Spleen (tissue), 11 donors: ENCODE measurements around the gene SLC1A4. TPM values are rescaled to one million over a fixed set of nuclear protein-coding genes. Genes with fewer than 3 reads are reported as not detected.
A peak's percentile ranks its signal among the peaks of the same experiment; 100 is the strongest.

ENCODE experiments used
- DNase-seq: peaks from one replicate; pipeline ENCODE4 v3.0.0-alpha.2; 2020
- H3K27ac ChIP-seq, 8 donors: fragments of 200-600 bp; sonication (generic) in 7 of 8; 1 replicate in 4 of 8; 2 replicates in 4 of 8; pipeline versions ENCODE4 v1.5.0 to v1.8.0; 2016 to 2021; ENCODE audit warnings: inconsistent platforms in 4 of 8, mild to moderate bottlenecking in 4 of 8, moderate library complexity in 1 of 8
- H3K27me3 ChIP-seq, 7 donors: fragments of 200-600 bp; sonication (generic) in 6 of 7; replicated peaks in 1 of 7; 1 replicate in 4 of 7; 2 replicates in 3 of 7; pipeline versions ENCODE4 v1.5.0 to v1.8.0; 2016 to 2021; ENCODE audit warnings: inconsistent platforms in 3 of 7, mild to moderate bottlenecking in 1 of 7
- H3K36me3 ChIP-seq, 6 donors: fragments of 200-600 bp; sonication (generic) in 5 of 6; 1 replicate in 4 of 6; 2 replicates in 2 of 6; pipeline versions ENCODE4 v1.5.0 to v1.8.0; 2016 to 2021; ENCODE audit warnings: inconsistent platforms in 2 of 6
- H3K4me1 ChIP-seq, 6 donors: fragments of 200-600 bp; sonication (generic) in 5 of 6; 1 replicate in 3 of 6; 2 replicates in 3 of 6; pipeline versions ENCODE4 v1.5.0 to v1.8.0; 2016 to 2021; ENCODE audit warnings: inconsistent platforms in 3 of 6
- H3K4me3 ChIP-seq, 8 donors: fragments of 200-600 bp; sonication (generic) in 7 of 8; 1 replicate in 4 of 8; 2 replicates in 4 of 8; pipeline versions ENCODE4 v1.5.0 to v1.8.0; 2016 to 2021; ENCODE audit warnings: inconsistent platforms in 4 of 8, mild to moderate bottlenecking in 4 of 8, moderate library complexity in 2 of 8
- H3K9me3 ChIP-seq, 8 donors: fragments of 200-600 bp; sonication (generic) in 7 of 8; 1 replicate in 4 of 8; 2 replicates in 4 of 8; pipeline versions ENCODE4 v1.5.0 to v1.8.0; 2016 to 2021; ENCODE audit warnings: inconsistent platforms in 4 of 8
- CTCF ChIP-seq, 11 experiments: fragments of 200-600 bp in 7 of 11; fragments of 450-650 bp in 4 of 11; sonication (generic) in 4 of 11; IDR thresholded peaks in 8 of 11; conservative IDR thresholded peaks in 3 of 11; 1 replicate in 7 of 11; 2 replicates in 4 of 11; pipeline versions ENCODE4 v1.4.0 to v1.8.0; 2016 to 2021; ENCODE audit warnings: antibody characterized with exemption in 11 of 11, inconsistent platforms in 4 of 11, mild to moderate bottlenecking in 1 of 11
- POLR2A ChIP-seq, 3 donors: fragments of 450-650 bp; IDR thresholded peaks; one replicate each; pipeline ENCODE4 v1.5.1; 2017; ENCODE audit warnings: antibody characterized with exemption in 3 of 3, mild to moderate bottlenecking in 1 of 3
- POLR2AphosphoS5 ChIP-seq, 3 donors: sonication (generic); formaldehyde crosslinking; IDR thresholded peaks; one replicate each; pipeline ENCODE4 v1.5.1; 2017; ENCODE audit warnings: antibody characterized with exemption in 3 of 3
- WGBS, 5 donors: extraction: QIAGEN DNeasy Blood & Tissue Kit in 3 of 5; methylation state at CpG; one replicate each; pipeline versions ENCODE4 v1.1.5 to v1.1.7; 2013 to 2018; 5-methylcytosine and 5-hydroxymethylcytosine counted together
- intact Hi-C: fragments of 100-400 bp; cut with DNase I; formaldehyde crosslinking; loops from one replicate; pipeline ENCODE4 v1.15.0; 2023; ENCODE audit warnings: low total_unique reads
- polyA plus RNA-seq, 3 donors: library from polyadenylated mRNA; stranded (reverse); fragments of 200-250 nt; gene quantifications; one replicate each; pipeline ENCODE4 v1.2.1, GENCODE V29; 2013
- total RNA-seq, 7 donors: library from RNA; depleted of rRNA in 3 of 7; stranded (reverse); fragments of >200 nt in 3 of 7; fragmentation: NEBNext Ultra II Directional in 4 of 7; extraction: Animal tissue kit (Norgen Biotek cat#: 25700) in 4 of 7; gene quantifications; one replicate each; pipeline versions ENCODE4 v1.1.0 to v1.2.1, GENCODE V29; 2016 to 2021
- donor health status: healthy with polysubstance abuse.
- donor health status: DM: no; HTN: no; CAD: no; lungs with moderate emphysema.
- donor health status: DM: no; HTN: no; CAD: no.
- donor health status: Bipolar disorder and iron deficiency.
- donor health status: healthy.
- donor health status: DM: no; HTN: no; CAD: no.
- donor health status: DM: yes; HTN: yes; CAD: no.

Gene SLC1A4
- total and polyA plus RNA-seq, 10 donors = 2.5 to 32.0 (median 15.7) TPM

DNA sequence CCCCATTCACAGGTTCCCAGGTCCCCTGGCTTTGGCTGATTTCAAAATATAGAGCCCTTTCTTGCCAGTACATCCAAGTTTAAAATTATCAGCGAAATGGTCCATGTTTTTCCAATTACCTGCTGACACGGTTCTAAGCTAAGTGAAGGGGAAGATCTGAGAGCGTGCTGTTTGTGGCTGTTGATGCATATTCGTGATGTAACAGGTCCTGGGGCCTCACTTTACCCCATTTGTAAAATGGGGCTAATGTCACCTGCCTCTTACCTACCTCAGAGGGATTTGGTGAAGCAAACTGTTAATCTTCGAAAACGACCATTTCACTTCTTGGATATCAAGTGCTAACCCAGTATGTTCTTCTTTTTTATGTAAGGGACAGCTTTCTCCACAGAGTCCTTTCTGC is 33.0 kb downstream of the SLC1A4 start:
- intact Hi-C loops = no loop called here
- Histone ChIP-seq H3K4me3 (no peak overlapping the region), H3K27ac (no peak overlapping the region), H3K4me1 (peaks cover 12 to 67% (median 40%) of the 10 kb centered on the region in 6 donors), H3K36me3 (peaks cover 0 to 67% (median 27%) of the 10 kb centered on the region in 6 donors), H3K27me3 (no peaks in the 10 kb centered on the region), H3K9me3 (no peaks in the 10 kb centered on the region)
- WGBS, 5 donors = 92 to 98% (median 94%) methylated on average over 6 of the region's 6 CpGs
- TF ChIP-seq POLR2A (IDR thresholded peaks at IDR 0.05) (no peak), POLR2AphosphoS5 (IDR thresholded peaks at IDR 0.05) (no peak), CTCF (IDR thresholded peaks at IDR 0.05 in 8 of 11, conservative IDR thresholded peaks at IDR 0.05 in 3 of 11) (no peak)
- no peak for DNase-seq

DNA sequence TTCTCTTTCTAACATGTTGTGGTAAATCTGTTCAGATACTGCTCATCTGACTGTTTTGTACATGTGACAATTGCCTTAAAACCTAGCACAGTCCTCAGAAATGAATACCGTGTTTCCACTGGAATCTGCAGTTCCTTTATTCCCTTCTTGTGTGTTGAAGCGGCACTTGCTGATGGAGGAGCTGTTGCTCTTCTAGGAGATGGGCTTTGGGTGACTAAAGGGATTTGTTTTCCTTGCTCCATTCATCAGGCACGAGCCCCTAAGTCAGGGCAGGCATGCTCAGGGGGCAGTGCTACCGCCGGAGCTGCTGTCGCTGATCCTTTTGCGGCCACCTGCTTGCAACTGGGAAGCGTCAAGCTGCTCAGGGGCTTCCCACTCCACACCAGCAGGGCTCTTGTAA is 34.5 kb downstream of the SLC1A4 start:
- intact Hi-C loops = no loop called here
- no peak for DNase-seq
- no peak for TF ChIP-seq POLR2AphosphoS5 (IDR thresholded peaks at IDR 0.05)
- peaks cover 16 to 67% (median 40%) of the 10 kb centered on the region in 6 donors for H3K4me1 ChIP-seq
- H3K4me3 ChIP-seq = no peak overlapping the region
- WGBS, 5 donors = 91 to 98% (median 95%) methylated on average over 8 of the region's 8 CpGs
- H3K9me3 ChIP-seq = no peaks in the 10 kb centered on the region
- H3K27me3 ChIP-seq = no peaks in the 10 kb centered on the region
- no peak overlapping the region for H3K27ac ChIP-seq
- H3K36me3 ChIP-seq = peaks cover 0 to 56% (median 22%) of the 10 kb centered on the region in 6 donors

DNA sequence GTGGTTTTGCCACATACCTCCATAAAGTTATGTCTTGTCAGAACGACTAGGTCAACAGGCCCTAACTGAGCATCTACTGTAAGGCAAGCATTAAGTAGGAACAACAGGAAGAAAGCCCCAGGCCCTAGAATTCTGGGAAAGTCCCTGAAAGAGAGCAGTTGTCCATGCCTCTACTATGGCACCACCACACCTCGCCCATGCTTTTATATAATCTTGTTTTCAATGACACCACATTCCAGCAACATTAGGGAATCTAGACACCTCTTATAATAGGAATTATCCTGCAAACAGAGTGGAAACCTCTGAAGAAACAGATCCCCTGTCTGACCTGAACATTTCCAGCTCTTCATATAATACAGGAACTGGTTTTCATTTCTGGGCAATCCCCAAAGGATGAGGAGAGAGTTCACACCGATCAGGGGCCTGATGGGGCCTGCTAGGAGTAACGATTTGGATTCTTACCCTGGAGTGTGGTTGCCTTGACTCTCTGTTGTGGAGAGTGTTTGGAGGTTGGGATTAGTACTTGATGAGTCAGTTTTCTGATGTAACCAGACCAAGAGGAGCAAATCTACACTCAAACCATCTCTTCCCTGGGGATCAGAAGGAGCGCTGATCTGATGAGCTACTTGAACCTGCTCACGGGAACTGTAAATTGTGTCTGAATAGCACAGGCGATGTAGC is 35.1 kb downstream of the SLC1A4 start:
- WGBS, 5 donors = 81 to 93% (median 90%) methylated on average over 7 of the region's 7 CpGs
- H3K27ac ChIP-seq = no peak overlapping the region
- TF ChIP-seq POLR2A (IDR thresholded peaks at IDR 0.05) = no peak
- TF ChIP-seq POLR2AphosphoS5 (IDR thresholded peaks at IDR 0.05) = no peak
- no peak for TF ChIP-seq CTCF (IDR thresholded peaks at IDR 0.05 in 8 of 11, conservative IDR thresholded peaks at IDR 0.05 in 3 of 11)
- intact Hi-C loops = no loop called here
- H3K9me3 ChIP-seq = no peaks in the 10 kb centered on the region
- H3K27me3 ChIP-seq = no peaks in the 10 kb centered on the region
- peaks cover 0 to 51% (median 20%) of the 10 kb centered on the region in 6 donors for H3K36me3 ChIP-seq
- no peak overlapping the region for H3K4me3 ChIP-seq
- peaks cover 17 to 67% (median 44%) of the 10 kb centered on the region in 6 donors for H3K4me1 ChIP-seq
- DNase-seq = no peak

GRCh38 chr2:65025453-65026123 is 36.4 kb downstream of the SLC1A4 start:
- intact Hi-C loops = no loop called here
- TF ChIP-seq POLR2AphosphoS5 (IDR thresholded peaks at IDR 0.05) (peak in 1 of 3 donors; percentile 30), POLR2A (IDR thresholded peaks at IDR 0.05) (no peak), CTCF (IDR thresholded peaks at IDR 0.05 in 8 of 11, conservative IDR thresholded peaks at IDR 0.05 in 3 of 11) (peak in 1 of 11 experiments; percentile 9)
- WGBS, 5 donors = 66 to 82% (median 77%) methylated on average over 8 of the region's 8 CpGs
- Histone ChIP-seq H3K4me3 (no peak overlapping the region), H3K36me3 (peaks cover 0 to 38% (median 16%) of the 10 kb centered on the region in 6 donors), H3K27me3 (no peaks in the 10 kb centered on the region), H3K27ac (peak overlapping the region in 7 of 8 donors; percentile 15 to 87 (median 76)), H3K9me3 (no peaks in the 10 kb centered on the region), H3K4me1 (peaks cover 22 to 76% (median 57%) of the 10 kb centered on the region in 6 donors)
- no peak for DNase-seq
